Measurements from ENCODE around the gene ARAP1. TPM values are rescaled to one million over a fixed set of nuclear protein-coding genes. Genes with fewer than 3 reads are reported as not detected.
A peak's percentile ranks its signal among the peaks of the same experiment; 100 is the strongest.

ARAP1 gene
- total RNA-seq, 1 donor from 2014 or later, result 106 TPM

DNA sequence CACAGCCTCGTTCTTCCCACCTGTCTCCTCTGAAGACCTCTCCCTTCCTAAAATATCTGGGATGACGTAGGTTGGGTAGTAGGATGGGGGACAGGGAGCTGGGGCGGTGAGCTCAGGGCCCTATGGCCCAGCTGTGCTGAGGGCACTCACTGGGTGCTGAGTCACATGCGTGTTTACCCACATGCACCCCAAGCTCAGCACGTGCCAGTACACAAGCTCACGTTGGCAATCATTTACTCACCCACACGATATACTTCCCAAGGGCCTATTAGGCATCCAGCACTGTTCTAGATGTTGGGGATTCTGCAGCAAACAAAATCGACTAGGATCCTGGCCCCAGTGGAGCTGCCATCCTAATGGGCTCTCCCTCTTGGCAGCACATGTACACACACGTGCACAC, 28.7 kb downstream of the ARAP1 start:
- no peak for DNase-seq

DNA sequence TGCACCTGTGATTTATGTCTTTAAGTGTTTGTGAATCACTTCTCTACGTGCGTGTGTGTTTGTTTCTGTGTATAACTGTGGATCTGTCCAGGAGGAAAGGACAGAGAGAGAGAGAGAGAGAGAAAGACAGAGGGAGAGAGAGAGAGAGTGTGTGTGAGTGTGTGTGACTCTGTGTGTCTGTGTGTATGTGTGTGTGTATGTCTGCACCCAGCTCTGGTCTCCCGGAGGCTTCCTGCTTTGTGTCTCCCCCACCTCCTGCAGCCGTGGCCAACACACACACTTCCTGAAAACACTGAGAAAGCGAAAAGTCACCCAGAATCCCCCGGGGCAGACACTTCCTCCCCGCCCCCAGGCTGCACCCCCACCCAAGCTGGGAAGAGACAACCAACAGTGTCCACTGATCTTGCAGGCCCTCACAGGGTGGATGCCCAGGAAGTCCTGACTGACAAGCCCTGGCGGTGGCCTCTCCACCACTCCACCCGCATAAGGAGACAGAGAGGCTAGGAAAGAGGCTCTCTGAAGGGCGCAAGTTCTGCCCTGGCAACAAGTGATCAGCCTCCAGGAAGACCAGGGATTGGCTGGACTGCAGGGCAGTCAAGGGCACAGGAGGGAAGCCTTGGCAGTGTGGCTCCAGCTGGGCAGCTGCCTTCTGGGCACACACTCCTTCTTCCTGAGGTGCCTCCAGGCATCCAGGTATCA, 30.0 kb downstream of the ARAP1 start:
- DNase-seq, result peak; percentile 95

DNA sequence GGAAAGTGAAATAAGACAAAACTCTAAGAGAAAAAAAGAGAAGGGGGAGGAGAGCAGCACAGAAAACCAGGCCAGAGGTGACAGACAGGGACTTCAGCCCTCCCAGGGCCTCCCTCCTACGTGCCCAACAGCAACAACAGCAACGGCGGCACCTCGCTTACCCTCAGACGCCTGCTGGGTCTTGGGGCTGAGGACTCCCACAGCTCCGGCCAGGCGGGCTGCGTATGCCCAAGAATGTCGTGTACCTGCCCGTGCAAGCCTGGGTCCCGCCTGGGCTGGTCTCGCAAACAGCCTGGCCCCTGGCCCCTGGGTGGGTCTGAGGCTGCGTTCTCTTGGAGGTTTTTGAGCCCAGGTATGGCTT, 30.5 kb downstream of the ARAP1 start:
- no peak for DNase-seq

DNA sequence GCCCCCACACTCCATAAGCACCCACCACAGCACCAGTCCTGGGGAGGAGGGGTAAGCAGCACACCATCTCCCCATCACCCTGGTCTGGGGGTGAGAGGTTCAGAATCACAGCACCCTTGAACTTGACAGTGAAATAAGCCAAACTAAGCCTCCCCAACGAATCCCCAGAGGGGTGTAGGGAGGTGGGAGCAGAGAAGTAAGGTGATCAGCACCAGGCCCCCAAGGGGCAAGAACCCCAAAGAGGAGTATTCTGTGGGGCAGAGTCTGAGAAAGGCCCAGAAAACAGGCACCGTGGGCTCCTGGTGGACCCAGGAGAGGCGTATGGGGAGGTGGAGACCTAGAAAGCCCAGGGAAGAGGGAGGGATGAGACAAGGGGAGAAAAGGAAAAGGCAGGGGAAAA, 30.9 kb downstream of the ARAP1 start:
- no peak for DNase-seq

DNA sequence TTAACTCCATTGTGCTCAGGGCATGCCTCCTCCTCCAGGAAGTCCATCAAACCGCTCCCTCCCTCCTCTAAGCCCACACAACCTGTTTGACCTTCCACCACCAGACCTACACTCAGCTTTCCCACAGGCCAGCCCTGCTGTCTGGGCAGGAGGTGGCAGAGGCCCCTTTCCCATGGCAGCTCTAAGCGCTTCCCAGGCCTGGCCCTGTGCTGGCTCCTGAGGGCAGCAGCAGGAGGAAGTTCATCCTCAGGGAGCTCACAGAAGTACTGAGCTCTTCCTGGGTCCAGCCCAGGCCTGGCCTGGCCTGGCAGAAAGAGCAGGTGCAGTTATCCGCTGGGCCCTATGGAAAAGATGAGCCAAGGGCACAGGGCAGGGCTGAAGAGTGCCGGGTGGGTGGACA, 31.4 kb downstream of the ARAP1 start:
- DNase-seq, result no peak

DNA sequence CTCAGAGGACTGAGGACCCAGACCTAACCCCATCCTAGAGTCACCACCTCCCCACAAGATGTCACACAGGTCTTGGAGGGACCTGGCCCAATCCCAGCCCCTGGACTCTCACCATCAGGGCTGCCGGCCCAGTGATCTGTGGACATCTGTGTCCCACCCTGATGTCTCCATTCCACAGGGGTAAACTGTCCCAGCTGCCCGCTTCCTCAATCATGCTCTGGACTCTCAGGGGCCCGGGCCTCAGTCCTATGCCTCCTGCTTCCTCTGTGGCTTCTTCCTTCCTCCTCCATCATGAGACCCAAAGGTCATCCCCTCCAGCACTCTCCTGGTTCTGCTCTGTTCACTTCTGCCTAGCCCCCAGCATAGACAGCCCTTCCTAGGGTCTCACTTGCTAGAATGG, 32.2 kb downstream of the ARAP1 start:
- DNase-seq, result no peak

DNA sequence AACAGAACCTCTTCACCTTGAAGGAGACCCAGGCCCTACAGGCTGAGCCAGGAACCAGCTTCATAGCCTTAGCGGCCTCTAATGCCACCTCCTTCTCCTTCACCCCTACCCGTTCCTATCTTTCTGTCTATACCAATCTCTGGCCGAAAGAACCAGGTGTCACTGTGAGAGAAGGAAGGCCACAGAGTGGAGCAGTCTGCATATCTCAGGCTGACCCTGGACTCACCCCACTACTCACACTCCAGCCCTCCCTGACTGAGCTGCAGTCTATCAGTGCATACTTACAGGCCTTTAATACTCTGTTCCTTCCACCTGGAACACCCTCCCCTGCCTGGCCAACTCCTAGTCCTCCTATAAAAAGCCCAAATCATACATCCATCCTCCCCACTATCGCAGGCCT, 32.7 kb downstream of the ARAP1 start:
- no peak for DNase-seq

DNA sequence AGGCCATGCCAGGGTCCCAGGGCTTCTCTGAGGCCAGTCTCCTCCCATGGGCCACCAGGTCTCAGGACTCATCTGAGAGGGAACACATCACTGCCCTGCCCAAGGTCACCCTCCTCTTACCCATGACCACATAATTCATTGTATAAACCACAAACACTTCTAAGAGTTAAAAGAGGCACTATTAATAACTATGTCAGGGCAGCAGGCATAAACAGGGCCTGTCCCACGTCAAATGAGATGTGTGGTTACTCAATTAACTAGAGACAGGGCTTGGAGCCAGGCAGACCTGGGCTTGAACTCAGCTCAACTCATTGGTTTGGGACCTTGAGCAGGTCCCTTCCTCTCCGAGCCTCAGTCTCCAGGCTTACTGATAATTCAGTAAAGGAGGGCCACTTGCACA, 33.1 kb downstream of the ARAP1 start:
- DNase-seq, result no peak

DNA sequence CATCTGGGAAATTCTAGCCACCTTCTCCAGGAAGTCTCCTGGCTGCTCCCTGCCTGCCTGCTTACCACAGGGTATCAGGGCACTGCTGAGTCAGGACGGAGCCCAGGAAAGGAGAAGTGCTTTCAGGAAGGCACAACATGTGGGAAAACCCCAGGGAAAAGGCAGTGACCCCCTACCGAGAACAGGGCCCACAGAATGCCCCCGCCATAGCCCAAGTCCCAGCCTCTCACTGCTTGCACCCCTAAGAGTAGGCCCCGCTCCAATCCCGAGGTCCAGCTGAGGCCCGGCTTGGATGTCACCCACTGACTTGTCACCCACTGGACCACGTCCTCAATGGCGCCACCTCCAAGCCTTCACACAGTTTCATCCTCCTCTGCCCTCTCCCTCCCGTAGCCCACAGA, 34.1 kb downstream of the ARAP1 start:
- DNase-seq, result no peak

DNA sequence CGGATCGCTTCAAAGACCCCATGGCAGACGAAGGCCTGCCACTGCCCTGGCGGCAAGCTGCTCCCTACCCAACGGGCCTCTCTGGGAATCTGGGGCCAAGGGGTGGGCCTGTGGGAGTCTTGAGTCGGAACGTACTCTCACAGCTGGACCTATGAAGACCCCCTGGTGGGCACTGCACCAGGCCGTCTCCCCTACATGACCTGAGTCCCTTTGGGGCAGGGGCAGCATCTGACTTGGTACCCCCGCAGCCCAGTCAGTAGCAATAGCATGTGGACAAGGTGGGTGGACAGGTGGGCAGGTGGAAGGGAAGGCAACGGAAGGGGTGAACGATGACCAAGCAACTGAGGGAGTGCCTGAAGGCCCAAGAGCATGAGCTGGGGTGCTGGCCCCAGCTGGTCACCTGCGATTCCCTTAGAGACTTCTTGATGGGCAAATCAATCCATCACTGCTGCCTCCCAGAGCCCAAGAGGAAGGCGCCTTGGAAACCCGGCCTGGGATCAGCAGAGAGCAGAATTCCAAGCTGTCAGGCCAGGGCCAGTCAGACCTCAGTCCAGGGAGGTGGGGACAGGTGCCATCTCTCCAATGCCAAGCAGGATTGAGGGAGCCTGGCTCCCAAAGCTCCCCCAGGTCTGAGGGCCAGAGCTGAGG, 35.3 kb downstream of the ARAP1 start:
- DNase-seq, result no peak

DNA sequence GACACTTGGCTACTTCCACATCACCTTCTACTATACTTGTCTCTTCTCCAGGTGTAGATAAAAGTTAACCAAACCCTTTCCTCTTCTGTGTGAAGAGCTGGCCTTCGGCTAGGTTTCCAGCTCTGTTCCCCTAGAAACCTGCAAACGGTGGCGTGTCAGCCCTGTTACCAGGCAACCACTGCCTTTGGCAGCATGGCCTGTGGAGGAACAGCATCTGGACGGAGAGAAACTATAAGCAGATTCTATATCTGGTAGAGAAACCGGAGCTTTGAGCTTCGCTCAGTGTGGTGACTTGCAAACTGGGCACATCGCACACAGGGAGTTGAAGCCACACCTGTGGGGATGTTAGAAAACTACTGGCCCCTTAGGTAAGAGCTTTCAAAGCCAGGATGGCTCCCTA, 35.9 kb downstream of the ARAP1 start:
- peak; percentile 83 for DNase-seq

DNA sequence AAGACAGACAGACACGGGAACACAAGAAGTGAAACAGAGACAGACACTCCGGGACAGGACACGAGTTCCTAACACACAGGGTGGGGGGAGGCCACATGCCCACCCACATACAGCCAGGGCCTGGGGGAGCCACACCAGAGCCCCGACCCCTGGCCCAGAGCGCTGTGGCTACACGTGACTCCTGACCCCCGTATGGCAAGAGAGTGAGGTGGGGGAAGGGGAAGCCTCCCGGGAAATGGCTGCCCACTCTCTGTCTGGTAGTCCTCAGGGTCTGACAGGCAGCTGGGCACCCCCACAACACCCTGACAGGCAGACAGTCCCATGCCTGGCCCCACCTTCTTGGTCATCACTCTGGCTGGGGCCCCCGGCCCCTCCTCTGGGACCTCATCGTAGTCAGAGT, 39.4 kb downstream of the ARAP1 start:
- DNase-seq, result no peak

DNA sequence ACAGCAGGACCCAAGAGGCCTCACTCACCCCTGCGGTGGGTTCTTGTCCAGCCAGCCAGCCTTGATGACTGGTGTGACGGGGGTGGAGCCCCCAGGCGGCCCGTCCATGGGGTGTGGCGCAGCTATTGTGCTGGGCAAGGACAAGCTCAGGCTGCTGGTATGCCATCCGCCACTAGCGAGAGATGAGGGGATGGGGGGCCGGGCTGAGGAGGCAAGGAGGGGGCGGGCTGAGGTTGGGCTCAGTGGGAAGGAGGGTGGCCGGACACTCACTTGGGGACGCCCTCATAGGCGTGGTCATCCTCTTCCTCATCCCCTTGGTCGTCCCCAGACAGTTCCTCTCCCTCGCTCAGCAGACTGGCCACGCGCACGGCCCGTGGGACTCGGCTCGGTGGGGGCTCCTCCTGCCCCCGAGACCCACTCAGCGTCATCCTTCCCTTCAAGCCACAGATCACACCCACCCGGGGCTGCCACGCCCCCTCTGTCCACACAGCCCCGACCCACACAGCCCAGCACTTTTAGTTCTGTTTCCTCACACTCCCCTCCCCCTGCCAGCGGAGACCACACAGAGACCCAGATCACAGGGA, 39.9 kb downstream of the ARAP1 start:
- no peak for DNase-seq

DNA sequence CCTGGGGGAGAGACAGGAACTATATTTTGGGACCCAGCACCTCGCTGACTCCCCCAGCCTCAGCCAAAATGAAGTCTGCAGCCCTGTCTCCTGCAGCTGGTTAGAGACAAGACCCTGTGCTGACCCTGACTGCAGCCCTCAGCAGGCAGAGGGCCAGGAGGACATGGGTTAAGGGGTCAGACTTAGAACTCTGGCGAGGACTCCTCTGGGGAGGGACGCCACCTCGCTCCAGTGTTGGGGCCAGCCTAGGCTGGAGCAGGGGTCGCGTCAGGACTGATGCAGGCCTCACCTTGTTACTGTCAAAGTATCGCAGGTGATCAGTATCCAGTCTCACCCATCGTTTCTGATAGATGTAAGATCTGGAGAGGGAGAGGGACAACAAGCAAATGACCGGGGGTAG, 41.1 kb downstream of the ARAP1 start:
- no peak for DNase-seq

DNA sequence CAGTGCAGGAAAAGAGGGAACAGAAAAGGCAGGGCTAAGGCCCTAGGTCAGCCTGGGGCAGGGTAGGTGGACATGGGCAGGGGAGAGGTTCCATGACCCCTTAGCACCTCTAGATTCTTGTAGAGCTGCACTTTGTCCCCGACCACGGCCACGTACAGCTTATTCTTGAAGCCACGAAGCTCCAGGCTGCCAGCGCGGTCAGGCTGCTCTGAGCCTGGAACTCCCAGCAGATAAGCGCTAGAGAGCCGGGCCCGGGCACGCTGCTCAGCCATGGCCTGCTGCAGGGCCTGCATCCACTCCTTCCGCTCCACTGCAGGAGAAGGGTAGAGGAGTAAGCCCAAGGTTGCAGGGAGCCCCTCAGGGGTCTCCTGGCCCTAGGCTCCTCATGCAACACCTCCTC, 41.9 kb downstream of the ARAP1 start:
- DNase-seq, result no peak

DNA sequence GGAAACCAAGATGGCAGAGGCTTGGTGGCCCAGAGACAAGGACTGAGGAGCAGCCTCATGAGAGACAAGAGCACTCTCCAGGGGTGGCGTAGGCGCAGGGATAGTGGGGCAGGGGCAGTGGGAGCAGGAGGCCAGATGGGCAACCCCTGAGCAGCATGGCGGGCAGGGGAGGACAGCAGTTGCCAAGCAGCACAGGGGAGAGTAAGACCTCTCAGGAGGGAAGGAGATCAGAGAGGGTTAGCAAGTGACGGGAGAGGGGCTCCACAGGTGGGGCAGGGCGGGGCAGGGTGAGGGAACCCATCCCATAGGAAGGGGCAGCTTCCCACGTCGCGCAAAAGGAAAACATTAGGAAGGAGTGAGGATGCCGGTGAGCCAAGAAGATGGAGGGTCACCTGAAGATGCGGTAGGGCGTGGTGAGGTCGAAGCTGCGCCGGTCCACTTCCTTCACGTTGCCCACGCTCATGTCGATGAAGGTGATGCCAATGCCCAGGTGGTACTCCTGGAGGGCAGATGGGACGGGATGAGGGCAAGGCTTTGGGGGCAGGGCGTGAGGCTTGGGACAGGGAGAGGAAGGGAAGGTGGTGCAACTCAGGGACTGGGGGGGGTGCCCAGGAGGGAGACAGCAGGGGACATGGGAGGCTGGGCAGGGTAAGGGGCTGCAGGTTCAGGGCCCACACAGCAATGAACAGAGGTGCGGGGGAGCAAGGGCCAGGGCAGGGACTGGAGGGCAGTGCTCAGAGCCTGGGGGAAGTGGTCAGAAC, 42.5 kb downstream of the ARAP1 start:
- no peak for DNase-seq

DNA sequence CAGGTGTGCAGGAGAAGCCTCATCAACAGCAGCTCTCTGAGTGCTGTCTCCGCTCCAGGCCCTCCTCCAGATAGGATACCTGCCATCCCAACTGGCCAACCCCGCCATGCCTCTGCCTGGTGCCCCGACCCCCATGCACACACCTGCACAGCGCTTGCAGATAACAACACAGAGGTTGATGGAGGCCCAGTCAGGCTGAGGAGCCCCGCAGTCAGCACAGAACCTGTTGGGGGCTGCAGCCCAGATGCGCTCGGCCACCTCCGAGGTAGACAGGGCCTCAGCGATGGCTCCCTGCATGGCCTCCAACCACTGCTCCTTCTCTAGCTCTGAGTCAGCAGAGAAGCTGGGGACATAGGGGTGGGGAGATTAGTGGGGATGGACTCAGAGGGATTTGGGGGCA, 45.2 kb downstream of the ARAP1 start:
- no peak for DNase-seq

DNA sequence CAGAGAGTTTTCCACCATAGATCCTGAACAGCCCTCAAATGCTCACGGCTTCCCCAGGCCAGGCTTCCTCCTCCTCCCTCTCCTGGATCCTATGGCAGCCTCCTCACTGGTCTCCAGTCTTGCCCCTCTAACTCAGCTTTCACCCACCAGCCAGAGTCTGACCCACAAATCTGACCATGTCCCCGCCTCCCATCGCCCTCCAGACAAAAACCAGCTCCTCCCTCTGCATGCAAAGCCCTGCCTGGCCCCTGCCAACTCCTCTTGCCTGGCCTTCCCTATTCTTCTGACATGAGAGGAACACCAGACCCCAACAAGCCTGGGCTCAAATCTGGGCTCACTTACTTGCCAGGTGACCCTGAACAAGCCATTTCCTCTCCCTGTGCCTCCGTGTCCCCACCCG, 45.6 kb downstream of the ARAP1 start:
- no peak for DNase-seq

DNA sequence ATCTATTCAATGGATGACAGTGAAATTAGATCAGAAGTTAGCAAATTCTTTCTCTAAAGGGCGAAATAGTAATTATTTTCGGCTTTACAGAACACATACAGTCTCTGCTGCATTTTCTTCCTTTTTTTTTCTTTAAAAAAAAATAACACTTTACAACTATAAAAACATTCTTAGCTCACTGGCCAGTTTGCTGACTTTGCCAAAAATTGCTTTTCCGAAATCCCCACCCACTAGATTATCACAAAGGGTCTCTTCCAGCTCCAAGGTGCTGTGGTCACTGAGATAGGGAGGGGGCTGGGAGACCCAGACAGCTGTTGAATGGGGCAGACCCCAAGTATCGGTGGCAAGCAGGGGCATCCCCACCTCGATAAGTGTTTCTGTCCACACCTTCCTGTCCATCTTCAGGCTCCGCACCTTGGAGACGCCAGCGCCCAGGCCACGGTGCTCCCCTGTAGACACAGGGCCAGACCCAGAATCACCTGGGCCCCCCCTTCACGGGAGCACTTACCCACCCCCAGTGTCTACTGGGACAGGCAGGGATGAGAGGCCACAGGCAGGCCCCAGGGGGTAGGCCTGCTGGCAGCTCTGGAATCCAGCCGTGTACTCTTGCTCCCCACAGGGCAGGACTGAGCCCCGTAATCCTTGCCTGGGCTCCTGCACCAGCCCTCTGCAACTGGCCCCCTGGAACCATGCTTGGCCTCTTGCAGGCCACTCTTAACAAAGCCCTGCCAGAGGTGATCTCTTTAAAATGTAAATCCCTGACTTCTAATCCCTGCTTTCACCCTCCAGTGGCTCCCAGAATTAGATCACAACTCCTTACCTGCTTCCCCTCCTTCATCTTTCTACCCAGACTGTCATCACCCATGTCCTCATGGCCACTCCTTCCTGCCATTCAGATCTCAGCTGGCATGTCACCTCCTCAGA, 46.5 kb downstream of the ARAP1 start:
- DNase-seq, result no peak

DNA sequence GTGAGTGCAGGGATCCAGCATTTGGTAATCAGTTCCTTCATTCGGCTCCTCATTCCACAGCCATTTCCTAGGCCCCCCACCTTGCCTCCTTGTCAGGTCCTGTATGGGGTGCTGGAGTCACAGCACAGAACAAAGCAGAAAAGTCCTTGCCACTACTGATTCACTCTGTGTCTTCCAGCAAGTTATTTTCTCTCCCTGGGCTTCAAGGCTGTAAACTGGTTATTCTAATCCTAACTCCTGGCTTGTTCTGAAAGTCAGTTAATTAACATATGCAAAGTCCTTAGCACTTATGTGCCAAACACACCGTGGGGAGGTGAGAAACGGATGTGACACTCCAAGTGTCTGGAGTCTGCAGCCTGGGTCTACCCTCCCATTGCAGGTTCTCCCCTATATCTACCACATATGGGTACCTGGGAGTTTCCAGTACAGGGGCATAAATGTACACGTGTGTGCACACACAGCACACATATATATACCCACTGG, 47.4 kb downstream of the ARAP1 start:
- DNase-seq, result no peak

DNA sequence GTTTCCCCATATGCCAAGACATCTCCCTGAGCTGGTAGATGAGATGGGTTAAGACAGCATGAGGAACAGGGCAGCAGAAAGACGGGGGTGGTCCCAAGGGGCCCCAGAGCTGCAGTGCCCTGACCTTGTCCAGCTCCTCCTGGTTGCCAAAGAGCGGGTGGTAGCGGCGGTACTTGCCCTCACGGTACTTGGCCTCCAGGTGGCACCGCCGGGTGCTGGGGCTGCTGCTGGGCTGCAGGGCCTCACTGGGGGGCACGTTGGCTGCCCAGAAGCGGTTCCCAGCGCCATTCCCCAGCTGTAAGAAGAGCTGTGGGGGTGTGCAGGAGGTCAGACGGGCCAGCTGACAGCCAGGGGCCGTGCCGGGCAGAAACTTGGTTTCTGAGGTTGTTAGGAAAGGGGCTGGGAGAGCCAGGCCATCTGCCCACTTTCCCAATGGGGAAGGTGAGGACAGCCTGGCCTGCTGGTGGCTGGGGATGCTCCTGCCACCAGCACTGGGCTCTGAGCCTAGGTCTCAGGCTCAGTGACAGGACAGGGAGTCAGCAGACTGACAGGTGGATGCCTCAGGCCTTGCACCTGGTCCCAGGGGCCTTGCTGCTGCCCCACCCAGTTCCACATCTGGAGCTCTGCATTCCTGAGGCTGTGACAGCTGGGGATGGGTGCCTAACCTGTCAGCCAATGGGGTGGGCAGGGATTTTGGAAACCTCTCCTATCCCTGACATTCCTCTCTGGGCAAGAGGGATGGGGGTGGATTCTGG, 48.0 kb downstream of the ARAP1 start:
- DNase-seq, result no peak
